HG03175 (cell line): ENCODE data around the gene SNORC.

Experiments used
- ATAC-seq: cut with Tn5 transposase; IDR thresholded peaks from one replicate; pipeline ENCODE4 v1.9.1; 2021; ENCODE audit warnings: mild to moderate bottlenecking, moderate library complexity; ENCODE audit not compliant: unreplicated experiment

Gene SNORC

GRCh38 chr2:232866104-232866503 lies 4.0 kb upstream of the SNORC start:
- ATAC-seq: no peak

- no peak for ATAC-seq
Observed at GRCh38 chr2:232869138-232870017, 686 bp upstream of the SNORC start.

GRCh38 chr2:232870766-232871371 lies 805 bp downstream of the SNORC start:
- no peak for ATAC-seq

GRCh38 chr2:232871418-232871834 lies 1.4 kb downstream of the SNORC start:
- ATAC-seq: no peak

GRCh38 chr2:232871835-232872736 lies 2.0 kb downstream of the SNORC start:
- ATAC-seq: no peak

- ATAC-seq: no peak
Observed at GRCh38 chr2:232872826-232873225, 2.8 kb downstream of the SNORC start.

GRCh38 chr2:232873292-232873908 lies 3.3 kb downstream of the SNORC start:
- no peak for ATAC-seq

- no peak for ATAC-seq
Observed at GRCh38 chr2:232873909-232874641, 4.0 kb downstream of the SNORC start.

- no peak for ATAC-seq
Observed at GRCh38 chr2:232874677-232875223, 4.7 kb downstream of the SNORC start.

- no peak for ATAC-seq
Observed at GRCh38 chr2:232875256-232876121, 5.4 kb downstream of the SNORC start.

- no peak for ATAC-seq
Observed at GRCh38 chr2:232876161-232876977, 6.3 kb downstream of the SNORC start.

- ATAC-seq: no peak
Observed at GRCh38 chr2:232876978-232877441, 6.9 kb downstream of the SNORC start.

- ATAC-seq: no peak
Observed at GRCh38 chr2:232877940-232878511, 8.0 kb downstream of the SNORC start.

GRCh38 chr2:232878855-232879617 lies 9.0 kb downstream of the SNORC start:
- no peak for ATAC-seq

GRCh38 chr2:232879618-232880494 lies 9.8 kb downstream of the SNORC start:
- no peak for ATAC-seq

GRCh38 chr2:232880764-232881351 lies 10.8 kb downstream of the SNORC start:
- no peak for ATAC-seq
